Kidney epithelial cell (primary cell): Measurements from ENCODE around the gene CCR7. TPM values are rescaled to one million over a fixed set of nuclear protein-coding genes. Genes with fewer than 3 reads are reported as not detected.

Experiments
- DNase-seq: peaks from one replicate; pipeline ENCODE4 v3.0.0-alpha.2; 2010; ENCODE audit warnings: low read depth
- H3K27me3 ChIP-seq: 2 replicates; pipeline ENCODE4 v1.6.0; 2011; ENCODE audit warnings: low read length; ENCODE audit not compliant: control insufficient read depth, insufficient read depth
- H3K36me3 ChIP-seq: 2 replicates; pipeline ENCODE4 v1.5.1; 2011; ENCODE audit warnings: low read length; ENCODE audit not compliant: control insufficient read depth, insufficient read depth
- H3K4me3 ChIP-seq: 2 replicates; pipeline ENCODE4 v1.5.1; 2011; ENCODE audit warnings: low read depth, mild to moderate bottlenecking, control low read depth, low read length
- CTCF ChIP-seq: IDR thresholded peaks from 2 replicates; pipeline ENCODE4 v1.5.1; 2011; ENCODE audit warnings: mild to moderate bottlenecking, moderate library complexity, low read length, control low read depth, inconsistent platforms; ENCODE audit not compliant: insufficient read depth, poor library complexity, severe bottlenecking
- total RNA-seq: library from RNA; depleted of rRNA; stranded (reverse); fragments of >200 nt; gene quantifications from 2 replicates; pipeline ENCODE4 v1.2.3, GENCODE V29; 2015

The CCR7 gene
- total RNA-seq, 1 donor from 2014 or later: not detected

DNA sequence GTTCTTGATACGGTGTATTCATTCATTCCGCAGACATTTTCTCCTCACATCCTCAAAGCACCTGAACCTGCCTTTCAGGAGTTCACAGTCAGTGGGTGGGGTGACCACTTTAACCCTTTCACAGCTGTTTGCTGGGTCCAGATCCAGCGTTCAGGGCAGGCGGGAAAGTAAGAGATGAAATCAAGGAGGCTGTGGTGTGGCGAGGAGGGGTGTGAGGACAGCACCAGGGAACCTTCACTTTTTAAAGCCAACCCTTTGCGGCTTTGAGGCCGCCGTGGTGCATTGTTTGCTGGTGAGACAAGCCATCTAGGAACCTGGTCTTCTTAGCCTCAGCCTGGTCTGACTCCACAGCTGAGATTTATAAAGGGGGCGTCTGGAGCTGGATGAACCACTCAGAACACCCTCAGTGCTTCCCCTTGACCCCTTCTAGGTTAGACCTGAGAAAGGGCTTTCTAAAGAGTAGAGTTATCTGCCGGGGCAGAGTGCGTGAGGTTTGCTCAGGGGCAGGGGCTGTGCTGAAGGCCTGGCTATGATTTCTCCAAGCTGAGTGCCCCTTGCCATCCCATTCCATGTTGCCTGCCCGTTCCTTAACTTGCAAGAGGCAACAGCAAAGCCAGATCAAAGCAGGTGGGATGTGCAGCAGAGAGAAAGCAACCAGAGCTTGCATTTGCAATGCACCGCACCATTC, 933 bp downstream of the CCR7 start:
- no peaks in the 10 kb centered on the region for H3K36me3 ChIP-seq
- peaks cover 10% of the 10 kb centered on the region for H3K27me3 ChIP-seq
- H3K4me3 ChIP-seq: no peak overlapping the region
- no peak for TF ChIP-seq CTCF
- DNase-seq: no peak

- Histone ChIP-seq H3K36me3 (no peaks in the 10 kb centered on the region), H3K4me3 (no peak overlapping the region), H3K27me3 (peaks cover 4% of the 10 kb centered on the region)
- TF ChIP-seq CTCF: no peak
- no peak for DNase-seq
These were observed 1.8 kb downstream of the CCR7 start for GRCh38 chr17:40563220-40564052.

GRCh38 chr17:40562838-40563219, 2.4 kb downstream of the CCR7 start:
- no peak for TF ChIP-seq CTCF
- H3K27me3 ChIP-seq: peaks cover 4% of the 10 kb centered on the region
- H3K4me3 ChIP-seq: no peak overlapping the region

DNA sequence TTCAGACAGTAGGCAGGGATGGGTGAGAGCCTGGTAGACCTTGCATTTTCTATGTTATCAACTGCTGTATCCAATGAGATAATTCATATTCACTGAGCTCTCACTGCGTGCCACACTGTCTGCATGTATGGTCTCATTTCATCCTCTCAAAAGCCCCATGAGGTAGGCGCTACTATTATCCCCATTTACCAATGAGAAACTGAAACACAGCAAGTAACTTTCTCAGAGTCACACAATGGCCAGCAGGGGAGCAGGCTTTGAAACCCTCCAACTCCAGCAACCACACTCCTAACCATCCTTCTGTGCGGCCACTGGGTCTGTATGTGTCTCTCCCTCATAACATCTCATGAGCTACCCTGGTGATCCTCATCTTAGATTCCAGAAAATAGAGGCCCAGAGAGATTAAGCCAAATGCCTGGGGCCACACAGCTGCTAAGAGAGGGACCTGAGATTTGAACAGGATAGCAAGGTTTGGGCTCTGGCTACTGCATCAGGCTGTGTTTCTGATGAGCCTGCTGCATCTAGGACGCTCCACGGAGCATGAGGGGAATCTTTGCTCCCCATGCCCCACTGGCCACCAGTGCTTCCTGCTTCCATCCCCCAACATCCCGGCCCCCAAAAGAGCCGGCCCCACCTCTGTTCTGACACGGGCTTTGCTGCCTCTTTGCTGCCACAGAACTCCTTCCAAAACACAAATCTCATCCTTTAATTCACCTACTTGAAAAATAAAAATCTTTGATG, 3.2 kb downstream of the CCR7 start:
- Histone ChIP-seq H3K4me3 (no peak overlapping the region), H3K36me3 (no peaks in the 10 kb centered on the region), H3K27me3 (peaks cover 4% of the 10 kb centered on the region)
- no peak for DNase-seq
- TF ChIP-seq CTCF: no peak

More at GRCh38 chr17:40562838-40563219, 2.4 kb downstream of the CCR7 start:
- DNase-seq: no peak
- H3K36me3 ChIP-seq: no peaks in the 10 kb centered on the region

DNA sequence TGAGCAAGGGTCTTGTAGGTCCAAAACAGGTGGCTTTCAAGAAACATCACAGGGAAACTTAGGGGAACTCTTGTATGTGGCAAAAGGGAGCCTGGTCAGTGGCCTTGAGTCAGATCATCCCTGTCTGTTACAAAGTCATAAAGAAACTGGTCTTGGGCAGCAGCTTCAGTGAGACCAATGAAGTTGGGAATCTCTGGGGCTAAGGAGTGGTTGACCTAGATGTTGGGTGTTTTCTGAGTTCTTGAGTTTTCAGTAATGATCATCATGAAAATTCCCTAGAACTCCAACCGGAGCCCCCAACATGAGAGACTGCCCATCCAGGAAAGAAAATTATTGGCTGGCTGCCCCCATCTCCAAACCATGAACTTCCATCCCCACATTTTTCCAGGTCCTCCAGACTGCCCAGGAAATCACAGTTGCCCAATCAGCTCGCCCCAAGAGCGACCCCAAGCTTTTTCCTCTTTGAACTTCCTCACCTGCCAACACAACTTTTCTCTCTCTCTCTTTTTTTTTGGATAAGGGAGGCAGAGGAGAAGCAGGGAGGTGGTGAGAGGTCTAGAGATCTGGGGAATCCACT, 3.9 kb downstream of the CCR7 start:
- Histone ChIP-seq H3K4me3 (no peak overlapping the region), H3K36me3 (no peaks in the 10 kb centered on the region), H3K27me3 (peaks cover 4% of the 10 kb centered on the region)
- no peak for DNase-seq
- TF ChIP-seq CTCF: no peak
